DOHH2 (cell line): ENCODE results near the gene GPC5.

Source experiments
- EZH2phosphoT487 ChIP-seq: fragments of 200-600 bp; sonication (generic); IDR thresholded peaks from 2 replicates; pipeline ENCODE4 v1.6.1; 2017; ENCODE audit warnings: borderline replicate concordance, mild to moderate bottlenecking, antibody characterized with exemption, low read length, moderate library complexity, mixed read lengths
- TF ChIP-seq, protein P1 (sequence below): fragments of 200-600 bp; sonication (generic); IDR thresholded peaks from one replicate; pipeline ENCODE4 v1.5.1; 2014; ENCODE audit warnings: antibody characterized with exemption, mild to moderate bottlenecking, low read depth, low read length; ENCODE audit not compliant: poor library complexity, severe bottlenecking

DNA sequence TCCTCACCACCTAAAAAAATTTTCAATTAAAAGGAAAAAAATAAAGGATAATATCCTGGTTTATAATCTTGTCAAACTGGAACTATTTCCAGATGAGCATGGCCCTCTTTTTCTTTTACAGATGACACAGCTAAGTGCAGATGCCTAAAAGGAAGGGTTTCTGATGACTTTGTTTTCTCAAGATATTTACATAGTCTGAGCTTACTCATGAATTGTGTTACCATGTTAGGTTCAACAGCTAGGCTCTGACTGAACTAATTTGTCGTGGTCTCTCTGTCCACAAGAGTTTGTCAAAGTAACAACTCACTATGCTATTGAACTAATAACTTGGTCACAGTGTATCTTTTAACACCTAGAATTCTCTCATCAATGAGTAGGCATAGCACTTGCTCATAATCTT is 780.8 kb downstream of the GPC5 start:
- TF ChIP-seq, protein P1, sequence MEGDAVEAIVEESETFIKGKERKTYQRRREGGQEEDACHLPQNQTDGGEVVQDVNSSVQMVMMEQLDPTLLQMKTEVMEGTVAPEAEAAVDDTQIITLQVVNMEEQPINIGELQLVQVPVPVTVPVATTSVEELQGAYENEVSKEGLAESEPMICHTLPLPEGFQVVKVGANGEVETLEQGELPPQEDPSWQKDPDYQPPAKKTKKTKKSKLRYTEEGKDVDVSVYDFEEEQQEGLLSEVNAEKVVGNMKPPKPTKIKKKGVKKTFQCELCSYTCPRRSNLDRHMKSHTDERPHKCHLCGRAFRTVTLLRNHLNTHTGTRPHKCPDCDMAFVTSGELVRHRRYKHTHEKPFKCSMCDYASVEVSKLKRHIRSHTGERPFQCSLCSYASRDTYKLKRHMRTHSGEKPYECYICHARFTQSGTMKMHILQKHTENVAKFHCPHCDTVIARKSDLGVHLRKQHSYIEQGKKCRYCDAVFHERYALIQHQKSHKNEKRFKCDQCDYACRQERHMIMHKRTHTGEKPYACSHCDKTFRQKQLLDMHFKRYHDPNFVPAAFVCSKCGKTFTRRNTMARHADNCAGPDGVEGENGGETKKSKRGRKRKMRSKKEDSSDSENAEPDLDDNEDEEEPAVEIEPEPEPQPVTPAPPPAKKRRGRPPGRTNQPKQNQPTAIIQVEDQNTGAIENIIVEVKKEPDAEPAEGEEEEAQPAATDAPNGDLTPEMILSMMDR, result no peak
- no peak for TF ChIP-seq EZH2phosphoT487
